IMR-90 (cell line): ENCODE results near the gene PPP1R12B. TPM values are rescaled to one million over a fixed set of nuclear protein-coding genes. Genes with fewer than 3 reads are reported as not detected.

ENCODE experiments used
- ATAC-seq: fragments of 200-7000 bp; cut with Tn5 transposase; 2 replicates; pipeline ENCODE4 v1.9.1; 2020; ENCODE audit warnings: low read depth, mild to moderate bottlenecking, moderate library complexity
- BruUV-seq: library from RNA; stranded (reverse); fragments of 400-500 nt; replicated peaks from 2 replicates; lab custom pipeline; 2021; lab: Mats Ljungman, UMichigan
- CTCF ChIA-PET: fragments of 300-600 bp; formaldehyde crosslinking; extraction: SDS; loops from one replicate; lab custom pipeline; 2021; ENCODE audit warnings: antibody characterized with exemption; lab: Yijun Ruan, JAX
- POLR2A ChIA-PET: fragments of 300-600 bp; sonication (Branson Sonifier 250); formaldehyde crosslinking; loops from one replicate; lab custom pipeline; 2022; ENCODE audit warnings: antibody characterized with exemption; ENCODE audit not compliant: unreplicated experiment; lab: Charles Lee
- DNase-seq: peaks from one replicate; pipeline ENCODE4 v3.0.0; 2013
- H2AFZ ChIP-seq: replicated peaks from 2 replicates; pipeline ENCODE3; 2013; ENCODE audit warnings: low read length, mild to moderate bottlenecking; ENCODE audit not compliant: poor library complexity
- H2AK5ac ChIP-seq: 2 replicates; pipeline ENCODE4 v1.6.1; 2013; ENCODE audit warnings: low read depth, low read length, inconsistent platforms
- H2AK9ac ChIP-seq: replicated peaks from 2 replicates; pipeline ENCODE3; 2013; ENCODE audit warnings: mild to moderate bottlenecking, low read depth, low read length, moderate library complexity; ENCODE audit not compliant: poor library complexity
- H2BK120ac ChIP-seq: 2 replicates; pipeline ENCODE4 v1.6.1; 2013; ENCODE audit warnings: low read depth, low read length, inconsistent platforms
- H2BK15ac ChIP-seq: 3 replicates; pipeline ENCODE4 v1.6.1; 2013; ENCODE audit warnings: low read depth, low read length, inconsistent platforms
- H2BK20ac ChIP-seq: 2 replicates; pipeline ENCODE4 v1.6.1; 2013; ENCODE audit warnings: low read depth, mild to moderate bottlenecking, inconsistent platforms, low read length, moderate library complexity
- H2BK5ac ChIP-seq: 2 replicates; pipeline ENCODE4 v1.6.1; 2013; ENCODE audit warnings: mild to moderate bottlenecking, low read depth, low read length, inconsistent platforms; ENCODE audit not compliant: poor library complexity, severe bottlenecking
- H3K14ac ChIP-seq: replicated peaks from 2 replicates; pipeline ENCODE4 v1.6.1; 2013; ENCODE audit warnings: low read depth, low read length, inconsistent platforms
- H3K18ac ChIP-seq: 2 replicates; pipeline ENCODE4 v1.6.1; 2013; ENCODE audit warnings: low read depth, low read length, control low read depth
- H3K23ac ChIP-seq: 2 replicates; pipeline ENCODE4 v1.6.1; 2013; ENCODE audit warnings: low read depth, low read length, inconsistent platforms
- H3K27ac ChIP-seq: 2 replicates; pipeline ENCODE4 v1.5.1; 2013; ENCODE audit warnings: mild to moderate bottlenecking, control low read depth, low read length; ENCODE audit not compliant: insufficient read depth
- H3K27me3 ChIP-seq: 2 replicates; pipeline ENCODE4 v1.6.1; 2013; ENCODE audit warnings: low read length; ENCODE audit not compliant: control insufficient read depth, insufficient read depth
- H3K36me3 ChIP-seq: 2 replicates; pipeline ENCODE4 v1.6.1; 2013; ENCODE audit warnings: low read length, mixed read lengths; ENCODE audit not compliant: control insufficient read depth, insufficient read depth
- H3K4ac ChIP-seq: 2 replicates; pipeline ENCODE4 v1.6.1; 2013; ENCODE audit warnings: low read depth, low read length, inconsistent platforms
- H3K4me1 ChIP-seq: 2 replicates; pipeline ENCODE4 v1.6.1; 2013; ENCODE audit warnings: low read length, mixed read lengths; ENCODE audit not compliant: control insufficient read depth, insufficient read depth
- H3K4me2 ChIP-seq: 2 replicates; pipeline ENCODE4 v1.6.1; 2013; ENCODE audit warnings: low read depth, mild to moderate bottlenecking, control low read depth, low read length, moderate library complexity
- H3K4me3 ChIP-seq: 2 replicates; pipeline ENCODE4 v1.5.1; 2013; ENCODE audit warnings: low read depth, mild to moderate bottlenecking, control low read depth, low read length, moderate library complexity; ENCODE audit not compliant: insufficient read depth
- H3K56ac ChIP-seq: 2 replicates; pipeline ENCODE4 v1.6.1; 2013; ENCODE audit warnings: low read length, inconsistent platforms; ENCODE audit not compliant: insufficient read depth; ENCODE audit errors: extremely low read depth
- H3K79me1 ChIP-seq, 2 experiments: 2 replicates each; pipeline ENCODE4 v1.6.1; 2013; ENCODE audit warnings: low read length in 2 of 2, inconsistent platforms in 1 of 2, low read depth in 1 of 2
- H3K9ac ChIP-seq: 2 replicates; pipeline ENCODE4 v1.6.1; 2013; ENCODE audit warnings: low read depth, low read length, control low read depth
- H3K9me1 ChIP-seq: 2 replicates; pipeline ENCODE4 v1.6.1; 2013; ENCODE audit warnings: low read length, inconsistent platforms; ENCODE audit not compliant: insufficient read depth
- H3K9me3 ChIP-seq: 2 replicates; pipeline ENCODE4 v1.6.1; 2013; ENCODE audit warnings: low read length; ENCODE audit not compliant: control insufficient read depth, insufficient read depth
- H4K20me1 ChIP-seq: 2 replicates; pipeline ENCODE4 v1.6.1; 2013; ENCODE audit warnings: low read length, inconsistent platforms; ENCODE audit not compliant: insufficient read depth
- H4K5ac ChIP-seq: 2 replicates; pipeline ENCODE4 v1.6.1; 2013; ENCODE audit warnings: mild to moderate bottlenecking, low read depth, low read length, control low read depth
- H4K8ac ChIP-seq, 2 experiments: 2 replicates each; pipeline ENCODE4 v1.6.1; 2013; ENCODE audit warnings: low read depth in 2 of 2, low read length in 2 of 2, control low read depth in 1 of 2, inconsistent platforms in 1 of 2
- H4K91ac ChIP-seq: 2 replicates; pipeline ENCODE4 v1.6.1; 2013; ENCODE audit warnings: low read depth, low read length, inconsistent platforms; ENCODE audit not compliant: insufficient read depth
- BHLHE40 ChIP-seq: fragments of 150-350 bp; IDR thresholded peaks from 2 replicates; pipeline ENCODE4 v1.6.1; 2016; ENCODE audit warnings: mild to moderate bottlenecking, low read depth, low read length
- CEBPB ChIP-seq: IDR thresholded peaks from 2 replicates; pipeline ENCODE4 v1.6.1; 2012; ENCODE audit warnings: low read depth, low read length, improper control_type of control experiment
- CHD1 ChIP-seq: IDR thresholded peaks from 2 replicates; pipeline ENCODE4 v1.6.1; 2012; ENCODE audit warnings: low read depth, low read length, improper control_type of control experiment
- FOS ChIP-seq: fragments of 150-350 bp; IDR thresholded peaks from 2 replicates; pipeline ENCODE4 v1.6.1; 2016; ENCODE audit warnings: low read depth, low read length
- MAFK ChIP-seq: IDR thresholded peaks from 2 replicates; pipeline ENCODE4 v1.6.1; 2012; ENCODE audit warnings: low read depth, low read length, improper control_type of control experiment
- MAZ ChIP-seq: IDR thresholded peaks from 2 replicates; pipeline ENCODE4 v1.6.1; 2012; ENCODE audit warnings: low read depth, mild to moderate bottlenecking, low read length, improper control_type of control experiment, moderate library complexity, borderline replicate concordance
- MXI1 ChIP-seq: IDR thresholded peaks from 2 replicates; pipeline ENCODE4 v1.6.1; 2012; ENCODE audit warnings: low read depth, mild to moderate bottlenecking, low read length, moderate library complexity, borderline replicate concordance
- NFE2L2 ChIP-seq: fragments of 150-350 bp; IDR thresholded peaks from 2 replicates; pipeline ENCODE4 v1.6.1; 2016; ENCODE audit warnings: low read depth, mild to moderate bottlenecking, low read length
- POLR2A ChIP-seq: IDR thresholded peaks from 2 replicates; pipeline ENCODE4 v1.6.1; 2012; ENCODE audit warnings: mild to moderate bottlenecking, low read depth, low read length
- RAD21 ChIP-seq: IDR thresholded peaks from 2 replicates; pipeline ENCODE4 v1.6.1; 2012; ENCODE audit warnings: low read length, improper control_type of control experiment
- RCOR1 ChIP-seq: IDR thresholded peaks from 2 replicates; pipeline ENCODE4 v1.6.1; 2012; ENCODE audit warnings: mild to moderate bottlenecking, low read length, improper control_type of control experiment; ENCODE audit not compliant: insufficient replicate concordance
- RFX5 ChIP-seq: IDR thresholded peaks from 2 replicates; pipeline ENCODE4 v1.8.0; 2012; ENCODE audit warnings: low read depth, mild to moderate bottlenecking, low read length, moderate library complexity
- WGBS, 2 experiments: methylation state at CpG; one replicate each; pipeline versions ENCODE4 v1.1.5 to v1.1.7; 2013; ENCODE audit warnings: missing lambda C conversion rate in 2 of 2; ENCODE audit not compliant: insufficient read length in 1 of 2; ENCODE audit errors: extremely low coverage in 2 of 2; 5-methylcytosine and 5-hydroxymethylcytosine counted together
- dilution Hi-C: fragments of 300-500 bp; cut with HindIII; formaldehyde crosslinking; loops from one replicate; pipeline ENCODE4 v1.14.3; 2018; ENCODE audit warnings: low sequenced_read_pairs; ENCODE audit not compliant: unreplicated experiment
- in situ Hi-C: fragments of 300-500 bp; cut with MboI; formaldehyde crosslinking; loops from 3 replicates; pipeline ENCODE4 v1.14.3; 2019; ENCODE audit warnings: low sequenced_read_pairs, inconsistent platforms, mixed read lengths
- intact Hi-C: fragments of 100-400 bp; cut with micrococcal nuclease; formaldehyde crosslinking; loops from 2 replicates; pipeline ENCODE4 v1.10.0; 2022
- polyA plus RNA-seq, 3 experiments: library from polyadenylated mRNA; depleted of rRNA; stranded (reverse); fragments of >200 nt; gene quantifications; 2 replicates each; pipeline ENCODE4 v1.2.3, GENCODE V29; 2012; ENCODE audit warnings: low replicate concordance in 1 of 3
- total RNA-seq: library from RNA; depleted of rRNA; stranded (reverse); fragments of >200 nt; gene quantifications from 2 replicates; pipeline ENCODE4 v1.2.3, GENCODE V29; 2012
- TF ChIP-seq, protein P1 (sequence below): conservative IDR thresholded peaks from 2 replicates; pipeline ENCODE4 v1.5.1; 2012; ENCODE audit warnings: mild to moderate bottlenecking, low read depth, low read length, improper control_type of control experiment
- TF ChIP-seq, protein P2 (sequence below): fragments of 150-350 bp; IDR thresholded peaks from 2 replicates; pipeline ENCODE4 v1.6.1; 2017; ENCODE audit warnings: mild to moderate bottlenecking, antibody characterized with exemption, low read length, low read depth
- TF ChIP-seq, protein P3 (sequence below): fragments of 150-350 bp; IDR thresholded peaks from 2 replicates; pipeline ENCODE4 v1.6.1; 2016; ENCODE audit warnings: low read depth, mild to moderate bottlenecking, low read length, moderate library complexity, borderline replicate concordance

Gene PPP1R12B
- total and polyA plus RNA-seq, 2 of the 4 experiments (the other 2 are of a cell fraction), result 8.5 to 12.0 TPM

DNA sequence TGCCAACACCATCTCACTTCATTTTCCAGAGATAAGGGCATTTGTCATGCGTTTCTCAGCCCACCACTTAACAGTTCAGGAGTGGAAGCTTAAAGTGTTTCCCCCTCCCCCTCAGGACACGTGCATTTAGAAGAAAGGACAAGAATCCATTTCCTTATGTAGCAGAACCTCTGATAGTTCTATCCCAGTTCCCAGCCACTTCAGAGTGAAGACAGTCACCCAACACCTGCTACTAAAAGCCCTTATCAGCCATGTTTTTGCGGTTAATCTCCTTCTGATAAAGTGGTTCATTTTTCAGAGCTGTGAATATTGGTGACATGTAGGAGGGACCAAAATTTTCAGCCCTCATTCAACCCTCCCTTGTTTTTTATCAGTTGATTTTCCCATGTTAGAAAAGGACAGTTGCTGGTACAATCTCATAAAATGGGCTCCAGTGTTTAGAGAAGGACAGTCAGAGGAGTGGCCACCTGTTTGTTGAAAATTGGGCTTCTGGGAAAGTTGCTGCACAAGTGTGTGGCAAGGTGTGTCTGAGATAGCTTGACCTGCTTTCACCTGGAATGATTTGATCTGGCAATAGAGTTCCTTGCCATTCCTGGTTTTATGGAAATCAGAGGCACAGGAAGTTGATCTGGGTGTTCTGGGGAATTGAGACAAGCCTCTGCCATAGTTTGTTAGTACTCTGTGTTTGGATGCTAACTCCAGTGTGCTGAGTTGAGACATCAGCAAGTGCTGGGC lies 114.0 kb downstream of the PPP1R12B start:
- Histone ChIP-seq H2BK20ac (no peak overlapping the region), H3K9me3 (no peaks in the 10 kb centered on the region), H2AK9ac (no peak overlapping the region), H3K27ac (no peak overlapping the region), H3K14ac (no peak overlapping the region), H2BK5ac (no peak overlapping the region), H3K4ac (no peak overlapping the region), H3K9me1 (no peaks in the 10 kb centered on the region), H2BK15ac (no peak overlapping the region), H3K56ac (no peak overlapping the region), H3K4me3 (no peak overlapping the region), H3K4me1 (peaks cover 5% of the 10 kb centered on the region), H3K18ac (no peak overlapping the region), H4K20me1 (no peaks in the 10 kb centered on the region), H3K23ac (0 out of 2 replicates have a peak overlapping the region, but pooled peaks have one; percentile 10), H2AFZ (no peak overlapping the region), H4K91ac (no peak overlapping the region), H2AK5ac (no peak overlapping the region), H4K8ac (no peak overlapping the region), H3K27me3 (no peaks in the 10 kb centered on the region), H3K36me3 (no peaks in the 10 kb centered on the region), H3K9ac (no peak overlapping the region), H3K4me2 (no peak overlapping the region), H3K79me1 (no peaks in the 10 kb centered on the region; a peak in 1 of 4 replicates), H4K5ac (no peak overlapping the region), H2BK120ac (no peak overlapping the region)
- dilution Hi-C loops (no loop called here), in situ Hi-C loops (no loop called here), intact Hi-C loops (loop anchor here (5.0 kb wide), 1 partner anchor 535 kb away; no protein-coding TSS in a partner anchor)
- no peak for DNase-seq
- no CpG with 5 or more reads among the region's 3 CpGs for WGBS, 2 experiments
- TF ChIP-seq RCOR1 (no peak), CHD1 (no peak), NFE2L2 (no peak), RFX5 (no peak), RAD21 (no peak), MAZ (no peak), FOS (no peak), BHLHE40 (no peak), MXI1 (no peak), CEBPB (no peak), MAFK (no peak), POLR2A (no peak)
- TF ChIP-seq, protein P1, sequence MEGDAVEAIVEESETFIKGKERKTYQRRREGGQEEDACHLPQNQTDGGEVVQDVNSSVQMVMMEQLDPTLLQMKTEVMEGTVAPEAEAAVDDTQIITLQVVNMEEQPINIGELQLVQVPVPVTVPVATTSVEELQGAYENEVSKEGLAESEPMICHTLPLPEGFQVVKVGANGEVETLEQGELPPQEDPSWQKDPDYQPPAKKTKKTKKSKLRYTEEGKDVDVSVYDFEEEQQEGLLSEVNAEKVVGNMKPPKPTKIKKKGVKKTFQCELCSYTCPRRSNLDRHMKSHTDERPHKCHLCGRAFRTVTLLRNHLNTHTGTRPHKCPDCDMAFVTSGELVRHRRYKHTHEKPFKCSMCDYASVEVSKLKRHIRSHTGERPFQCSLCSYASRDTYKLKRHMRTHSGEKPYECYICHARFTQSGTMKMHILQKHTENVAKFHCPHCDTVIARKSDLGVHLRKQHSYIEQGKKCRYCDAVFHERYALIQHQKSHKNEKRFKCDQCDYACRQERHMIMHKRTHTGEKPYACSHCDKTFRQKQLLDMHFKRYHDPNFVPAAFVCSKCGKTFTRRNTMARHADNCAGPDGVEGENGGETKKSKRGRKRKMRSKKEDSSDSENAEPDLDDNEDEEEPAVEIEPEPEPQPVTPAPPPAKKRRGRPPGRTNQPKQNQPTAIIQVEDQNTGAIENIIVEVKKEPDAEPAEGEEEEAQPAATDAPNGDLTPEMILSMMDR, result no peak
- TF ChIP-seq, protein P2, sequence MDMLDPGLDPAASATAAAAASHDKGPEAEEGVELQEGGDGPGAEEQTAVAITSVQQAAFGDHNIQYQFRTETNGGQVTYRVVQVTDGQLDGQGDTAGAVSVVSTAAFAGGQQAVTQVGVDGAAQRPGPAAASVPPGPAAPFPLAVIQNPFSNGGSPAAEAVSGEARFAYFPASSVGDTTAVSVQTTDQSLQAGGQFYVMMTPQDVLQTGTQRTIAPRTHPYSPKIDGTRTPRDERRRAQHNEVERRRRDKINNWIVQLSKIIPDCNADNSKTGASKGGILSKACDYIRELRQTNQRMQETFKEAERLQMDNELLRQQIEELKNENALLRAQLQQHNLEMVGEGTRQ, result no peak
- TF ChIP-seq, protein P3, sequence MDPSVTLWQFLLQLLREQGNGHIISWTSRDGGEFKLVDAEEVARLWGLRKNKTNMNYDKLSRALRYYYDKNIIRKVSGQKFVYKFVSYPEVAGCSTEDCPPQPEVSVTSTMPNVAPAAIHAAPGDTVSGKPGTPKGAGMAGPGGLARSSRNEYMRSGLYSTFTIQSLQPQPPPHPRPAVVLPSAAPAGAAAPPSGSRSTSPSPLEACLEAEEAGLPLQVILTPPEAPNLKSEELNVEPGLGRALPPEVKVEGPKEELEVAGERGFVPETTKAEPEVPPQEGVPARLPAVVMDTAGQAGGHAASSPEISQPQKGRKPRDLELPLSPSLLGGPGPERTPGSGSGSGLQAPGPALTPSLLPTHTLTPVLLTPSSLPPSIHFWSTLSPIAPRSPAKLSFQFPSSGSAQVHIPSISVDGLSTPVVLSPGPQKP, result no peak
- ATAC-seq, result no peak
- POLR2A ChIA-PET, result no interaction called here
- CTCF ChIA-PET, result no interaction called here
- BruUV-seq, result no TSS peak
